Liver (tissue), 9 donors: ENCODE measurements around the gene SNCAIP. TPM values are rescaled to one million over a fixed set of nuclear protein-coding genes. Genes with fewer than 3 reads are reported as not detected.

ENCODE experiments used
- DNase-seq: peaks from one replicate; pipeline ENCODE4 v3.0.0-alpha.2; 2017; ENCODE audit warnings: low spot score
- H3K27ac ChIP-seq, 2 donors: one replicate each; pipeline ENCODE4 v1.7.0; 2013; ENCODE audit warnings: inconsistent platforms in 2 of 2, low read length in 2 of 2, control low read depth in 1 of 2, low read depth in 1 of 2, mild to moderate bottlenecking in 1 of 2
- H3K27me3 ChIP-seq, 4 donors: one replicate each; pipeline versions ENCODE4 v1.6.1 to v1.7.0; 2013; ENCODE audit warnings: low read length in 3 of 4, inconsistent platforms in 1 of 4, mild to moderate bottlenecking in 1 of 4, moderate library complexity in 1 of 4; ENCODE audit not compliant: control insufficient read depth in 4 of 4, insufficient read depth in 4 of 4
- H3K36me3 ChIP-seq, 4 donors: one replicate each; pipeline versions ENCODE4 v1.6.1 to v1.7.0; 2013; ENCODE audit warnings: low read length in 3 of 4, mild to moderate bottlenecking in 3 of 4, low read depth in 1 of 4, moderate library complexity in 1 of 4; ENCODE audit not compliant: control insufficient read depth in 4 of 4, insufficient read depth in 3 of 4
- H3K4me1 ChIP-seq, 4 donors: one replicate each; pipeline versions ENCODE4 v1.6.1 to v1.7.0; 2013; ENCODE audit warnings: low read length in 3 of 4, mild to moderate bottlenecking in 3 of 4, moderate library complexity in 1 of 4; ENCODE audit not compliant: control insufficient read depth in 4 of 4, insufficient read depth in 4 of 4
- H3K4me3 ChIP-seq, 3 donors: one replicate each; pipeline versions ENCODE4 v1.6.1 to v1.7.0; 2013; ENCODE audit warnings: low read length in 3 of 3, control low read depth in 1 of 3, low read depth in 1 of 3, mild to moderate bottlenecking in 1 of 3
- H3K9ac ChIP-seq, 2 donors: one replicate each; pipeline ENCODE4 v1.7.0; 2013; ENCODE audit warnings: low read length in 2 of 2, mild to moderate bottlenecking in 2 of 2, moderate library complexity in 2 of 2, control low read depth in 1 of 2, low read depth in 1 of 2
- H3K9me3 ChIP-seq, 4 donors: one replicate each; pipeline versions ENCODE4 v1.6.1 to v1.7.0; 2013; ENCODE audit warnings: low read length in 3 of 4; ENCODE audit not compliant: control insufficient read depth in 4 of 4
- CTCF ChIP-seq: fragments of 150-350 bp; IDR thresholded peaks from 2 replicates; pipeline ENCODE4 v1.5.1; 2017; ENCODE audit warnings: improper control_type of control experiment, low read depth, low read length; ENCODE audit not compliant: missing input control
- EGR1 ChIP-seq, 2 donors: IDR thresholded peaks; 2 replicates each; pipeline ENCODE4 v1.6.1; 2016 to 2018; ENCODE audit warnings: antibody characterized with exemption in 2 of 2, low read depth in 2 of 2
- FOXA1 ChIP-seq: IDR thresholded peaks from 2 replicates; pipeline ENCODE4 v1.6.1; 2016; ENCODE audit warnings: antibody characterized with exemption
- FOXA2 ChIP-seq: IDR thresholded peaks from 2 replicates; pipeline ENCODE4 v1.6.1; 2016; ENCODE audit warnings: antibody characterized with exemption
- GABPA ChIP-seq, 2 donors: IDR thresholded peaks in 1 of 2; conservative IDR thresholded peaks in 1 of 2; 2 replicates each; pipeline ENCODE4 v1.6.1; 2016; ENCODE audit warnings: antibody characterized with exemption in 2 of 2, mild to moderate bottlenecking in 1 of 2, moderate library complexity in 1 of 2
- HNF4A ChIP-seq, 2 donors: conservative IDR thresholded peaks; 2 replicates each; pipeline ENCODE4 v1.6.1; 2016; ENCODE audit warnings: antibody characterized with exemption in 2 of 2, mild to moderate bottlenecking in 2 of 2
- HNF4G ChIP-seq: IDR thresholded peaks from 2 replicates; pipeline ENCODE4 v1.6.1; 2016; ENCODE audit warnings: antibody characterized with exemption
- JUND ChIP-seq, 2 donors: IDR thresholded peaks; 2 replicates each; pipeline ENCODE4 v1.6.1; 2016; ENCODE audit warnings: antibody characterized with exemption in 2 of 2
- MAX ChIP-seq: IDR thresholded peaks from 2 replicates; pipeline ENCODE4 v1.6.1; 2016; ENCODE audit warnings: antibody characterized with exemption
- NR2F2 ChIP-seq: IDR thresholded peaks from 2 replicates; pipeline ENCODE4 v1.6.1; 2016; ENCODE audit warnings: antibody characterized with exemption
- RAD21 ChIP-seq, 2 donors: IDR thresholded peaks; 2 replicates each; pipeline ENCODE4 v1.6.1; 2016; ENCODE audit warnings: antibody characterized with exemption in 2 of 2, mild to moderate bottlenecking in 2 of 2
- REST ChIP-seq: IDR thresholded peaks from 2 replicates; pipeline ENCODE4 v1.6.1; 2016; ENCODE audit warnings: antibody characterized with exemption, mild to moderate bottlenecking
- RXRA ChIP-seq, 2 donors: IDR thresholded peaks; 2 replicates each; pipeline ENCODE4 v1.6.1; 2017 to 2018; ENCODE audit warnings: antibody characterized with exemption in 2 of 2, mild to moderate bottlenecking in 1 of 2
- YY1 ChIP-seq: IDR thresholded peaks from 2 replicates; pipeline ENCODE4 v1.6.1; 2016; ENCODE audit warnings: antibody characterized with exemption, mild to moderate bottlenecking
- ZBTB33 ChIP-seq: IDR thresholded peaks from 2 replicates; pipeline ENCODE4 v1.6.1; 2016; ENCODE audit warnings: antibody characterized with exemption
- WGBS: extraction: QIAGEN DNeasy Blood & Tissue Kit; methylation state at CpG from one replicate; pipeline ENCODE4 v1.1.7; 2013; 5-methylcytosine and 5-hydroxymethylcytosine counted together
- polyA plus RNA-seq, 2 donors: library from polyadenylated mRNA; stranded (reverse) in 1 of 2; unstranded in 1 of 2; fragments of 200-250 nt in 1 of 2; fragments of >200 nt in 1 of 2; fragmentation: Nextera tagmentation in 1 of 2; extraction: Ambion mirVana in 1 of 2; gene quantifications; one replicate each; pipeline versions ENCODE4 v1.2.1 to v1.2.3, GENCODE V29; 2013 to 2015
- total RNA-seq, 2 donors: library from RNA; depleted of rRNA; stranded (reverse); fragments of >200 nt; gene quantifications; one replicate each; pipeline ENCODE4 v1.2.3, GENCODE V29; 2014
- donor health status: healthy.
- donor health status: healthy.
- donor health status: healthy.
- donor health status: healthy.
- donor health status: healthy.

Gene SNCAIP
- total and polyA plus RNA-seq, 4 donors: 0.17 to 2.1 (median 0.74) TPM

- H3K27ac ChIP-seq: no peak overlapping the region
Observed at GRCh38 chr5:122471031-122471751, 159.2 kb downstream of the SNCAIP start.

GRCh38 chr5:122471752-122472061 lies 159.7 kb downstream of the SNCAIP start:
- Histone ChIP-seq H3K27ac (no peak overlapping the region), H3K9ac (no peak overlapping the region), H3K27me3 (no peaks in the 10 kb centered on the region), H3K4me3 (no peak overlapping the region), H3K36me3 (peaks cover 0 to 4% (median 1%) of the 10 kb centered on the region in 4 donors), H3K9me3 (no peaks in the 10 kb centered on the region), H3K4me1 (peaks cover 0 to 14% (median 3%) of the 10 kb centered on the region in 4 donors)
- DNase-seq: no peak
- 95% methylated on average over 5 of the region's 5 CpGs for WGBS
- TF ChIP-seq EGR1 (IDR thresholded peaks at IDR 0.05; ENCODE audit: low read depth in 2 of 2) (no peak), REST (no peak), YY1 (no peak), JUND (IDR thresholded peaks at IDR 0.05) (no peak), GABPA (IDR thresholded peaks at IDR 0.05 in 1 of 2, conservative IDR thresholded peaks at IDR 0.05 in 1 of 2) (no peak), FOXA1 (no peak), RAD21 (IDR thresholded peaks at IDR 0.05) (no peak), NR2F2 (no peak), HNF4A (conservative IDR thresholded peaks at IDR 0.05) (no peak), RXRA (IDR thresholded peaks at IDR 0.05) (no peak), HNF4G (no peak), ZBTB33 (no peak), FOXA2 (no peak), MAX (no peak), CTCF (no peak)

More at GRCh38 chr5:122471031-122471751, 159.2 kb downstream of the SNCAIP start:
- no peak overlapping the region for H3K4me3 ChIP-seq
- H3K9ac ChIP-seq: no peak overlapping the region
- H3K4me1 ChIP-seq: peaks cover 0 to 14% (median 3%) of the 10 kb centered on the region in 4 donors
- TF ChIP-seq CTCF: no peak
- TF ChIP-seq FOXA1: no peak
- TF ChIP-seq HNF4A (conservative IDR thresholded peaks at IDR 0.05): no peak
- peaks cover 0 to 4% (median 1%) of the 10 kb centered on the region in 4 donors for H3K36me3 ChIP-seq
- H3K27me3 ChIP-seq: no peaks in the 10 kb centered on the region
- DNase-seq: no peak
- H3K9me3 ChIP-seq: no peaks in the 10 kb centered on the region
- WGBS: 81% methylated on average over 9 of the region's 9 CpGs
